ENCODE data around the gene FOXA3.

GRCh38 chr19:45848922-45849321 is 15.2 kb upstream of the FOXA3 start:
- TF ChIP-seq POLR2A (IDR thresholded peaks at IDR 0.05) (no peak), POLR2AphosphoS5 (IDR thresholded peaks at IDR 0.05) (no peak), EP300 (IDR thresholded peaks at IDR 0.05) (no peak)
- TF ChIP-seq, protein P1, sequence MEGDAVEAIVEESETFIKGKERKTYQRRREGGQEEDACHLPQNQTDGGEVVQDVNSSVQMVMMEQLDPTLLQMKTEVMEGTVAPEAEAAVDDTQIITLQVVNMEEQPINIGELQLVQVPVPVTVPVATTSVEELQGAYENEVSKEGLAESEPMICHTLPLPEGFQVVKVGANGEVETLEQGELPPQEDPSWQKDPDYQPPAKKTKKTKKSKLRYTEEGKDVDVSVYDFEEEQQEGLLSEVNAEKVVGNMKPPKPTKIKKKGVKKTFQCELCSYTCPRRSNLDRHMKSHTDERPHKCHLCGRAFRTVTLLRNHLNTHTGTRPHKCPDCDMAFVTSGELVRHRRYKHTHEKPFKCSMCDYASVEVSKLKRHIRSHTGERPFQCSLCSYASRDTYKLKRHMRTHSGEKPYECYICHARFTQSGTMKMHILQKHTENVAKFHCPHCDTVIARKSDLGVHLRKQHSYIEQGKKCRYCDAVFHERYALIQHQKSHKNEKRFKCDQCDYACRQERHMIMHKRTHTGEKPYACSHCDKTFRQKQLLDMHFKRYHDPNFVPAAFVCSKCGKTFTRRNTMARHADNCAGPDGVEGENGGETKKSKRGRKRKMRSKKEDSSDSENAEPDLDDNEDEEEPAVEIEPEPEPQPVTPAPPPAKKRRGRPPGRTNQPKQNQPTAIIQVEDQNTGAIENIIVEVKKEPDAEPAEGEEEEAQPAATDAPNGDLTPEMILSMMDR (IDR thresholded peaks at IDR 0.05): no peak
